ENCODE results near the gene KDM4D. TPM values are rescaled to one million over a fixed set of nuclear protein-coding genes. Genes with fewer than 3 reads are reported as not detected.

The KDM4D gene
- total RNA-seq, 6 experiments from 2014 or later, result 0.33 to 1.1 (median 0.64) TPM

- no peaks in the 10 kb centered on the region for H3K36me3 Mint-ChIP-seq (ENCODE audit: low read depth)
- peak; percentile 62 for DNase-seq
- peaks cover 87% of the 10 kb centered on the region for H3K4me1 Mint-ChIP-seq (ENCODE audit: low read depth)
- H3K27me3 Mint-ChIP-seq (ENCODE audit: insufficient read depth), result no peaks in the 10 kb centered on the region; the same call in 1 of the 2 replicates
- H3K27ac Mint-ChIP-seq, result peak overlapping the region; percentile 98
- H3K9me3 Mint-ChIP-seq, result no peaks in the 10 kb centered on the region
- TF ChIP-seq CTCF (IDR thresholded peaks at IDR 0.05), result no peak
- H3K4me3 Mint-ChIP-seq, result peak overlapping the region; percentile 76
Observed at GRCh38 chr11:94934362-94934761, 39.1 kb upstream of the KDM4D start.

- DNase-seq, result no peak
- Mint-ChIP-seq H3K36me3 (ENCODE audit: low read depth) (no peaks in the 10 kb centered on the region), H3K4me3 (no peak overlapping the region), H3K27ac (peak overlapping the region; percentile 98), H3K4me1 (ENCODE audit: low read depth) (peaks cover 87% of the 10 kb centered on the region), H3K27me3 (ENCODE audit: insufficient read depth) (no peaks in the 10 kb centered on the region; the same call in 1 of the 2 replicates), H3K9me3 (no peaks in the 10 kb centered on the region)
- no peak for TF ChIP-seq CTCF (IDR thresholded peaks at IDR 0.05)
Observed at GRCh38 chr11:94934846-94935245, 38.7 kb upstream of the KDM4D start.

- Mint-ChIP-seq H3K4me1 (ENCODE audit: low read depth) (peaks cover 59% of the 10 kb centered on the region), H3K27ac (peak overlapping the region; percentile 93), H3K27me3 (ENCODE audit: insufficient read depth) (no peaks in the 10 kb centered on the region; the same call in 1 of the 2 replicates), H3K36me3 (ENCODE audit: low read depth) (0 out of 2 replicates have a peak, but pooled peaks cover 2% of the 10 kb centered on the region), H3K9me3 (no peaks in the 10 kb centered on the region; the same call in 1 of the 2 replicates), H3K4me3 (peak overlapping the region; percentile 72)
- no peak for TF ChIP-seq CTCF (IDR thresholded peaks at IDR 0.05)
- DNase-seq, result peak; percentile 85
Observed at GRCh38 chr11:94938095-94939055, 35.1 kb upstream of the KDM4D start.

- peaks cover 49% of the 10 kb centered on the region for H3K4me1 Mint-ChIP-seq (ENCODE audit: low read depth)
- 0 out of 2 replicates have a peak, but pooled peaks cover 4% of the 10 kb centered on the region for H3K36me3 Mint-ChIP-seq (ENCODE audit: low read depth)
Observed at GRCh38 chr11:94939346-94939745, 34.2 kb upstream of the KDM4D start.

GRCh38 chr11:94941131-94941530 is 32.4 kb upstream of the KDM4D start:
- H3K9me3 Mint-ChIP-seq, result no peaks in the 10 kb centered on the region; the same call in 1 of the 2 replicates
- H3K4me1 Mint-ChIP-seq (ENCODE audit: low read depth), result peaks cover 32% of the 10 kb centered on the region
- no peak for TF ChIP-seq CTCF (IDR thresholded peaks at IDR 0.05)
- no peak overlapping the region for H3K27ac Mint-ChIP-seq
- DNase-seq, result no peak
- H3K36me3 Mint-ChIP-seq (ENCODE audit: low read depth), result 0 out of 2 replicates have a peak, but pooled peaks cover 4% of the 10 kb centered on the region
- H3K27me3 Mint-ChIP-seq (ENCODE audit: insufficient read depth), result no peaks in the 10 kb centered on the region; the same call in 1 of the 2 replicates
- no peak overlapping the region for H3K4me3 Mint-ChIP-seq

More at GRCh38 chr11:94939346-94939745, 34.2 kb upstream of the KDM4D start:
- H3K9me3 Mint-ChIP-seq, result no peaks in the 10 kb centered on the region; the same call in 1 of the 2 replicates
- no peak for DNase-seq
- no peaks in the 10 kb centered on the region; the same call in 1 of the 2 replicates for H3K27me3 Mint-ChIP-seq (ENCODE audit: insufficient read depth)
- no peak for TF ChIP-seq CTCF (IDR thresholded peaks at IDR 0.05)
- H3K4me3 Mint-ChIP-seq, result no peak overlapping the region
- H3K27ac Mint-ChIP-seq, result no peak overlapping the region

Measured in HFFc6 (cell line).